Fibroblast of lung (primary cell): ENCODE results near the gene SLC51B. TPM values are rescaled to one million over a fixed set of nuclear protein-coding genes. Genes with fewer than 3 reads are reported as not detected.

Source experiments
- DNase-seq, 2 donors: peaks; one replicate each; pipeline versions ENCODE4 v3.0.0 to v3.0.0-alpha.2; 2010; ENCODE audit warnings: low read depth in 2 of 2
- H2AFZ ChIP-seq: 2 replicates; pipeline ENCODE4 v1.5.1; 2012; ENCODE audit warnings: low read length, control low read depth, inconsistent platforms
- H3K27ac ChIP-seq: 2 replicates; pipeline ENCODE4 v1.5.1; 2011; ENCODE audit warnings: low read length, control low read depth; ENCODE audit not compliant: insufficient read depth
- H3K27me3 ChIP-seq: 2 replicates; pipeline ENCODE4 v1.5.1; 2011; ENCODE audit warnings: mild to moderate bottlenecking, low read length; ENCODE audit not compliant: control insufficient read depth, insufficient read depth
- H3K36me3 ChIP-seq: 2 replicates; pipeline ENCODE4 v1.5.1; 2011; ENCODE audit warnings: low read length; ENCODE audit not compliant: control insufficient read depth, insufficient read depth
- H3K4me1 ChIP-seq: 2 replicates; pipeline ENCODE4 v1.5.1; 2011; ENCODE audit warnings: low read length; ENCODE audit not compliant: control insufficient read depth, insufficient read depth; ENCODE audit errors: extremely low read depth
- H3K4me2 ChIP-seq: 2 replicates; pipeline ENCODE4 v1.5.1; 2011; ENCODE audit warnings: low read length, control low read depth; ENCODE audit not compliant: insufficient read depth; ENCODE audit errors: extremely low read depth
- H3K4me3 ChIP-seq, 4 experiments: fragments of 200-600 bp in 1 of 4; sonication (generic) in 1 of 4; replicated peaks in 1 of 4; 2 replicates each; pipeline ENCODE4 v1.5.1; 2011 to 2016; ENCODE audit warnings: low read length in 4 of 4, low read depth in 3 of 4, mild to moderate bottlenecking in 3 of 4, control low read depth in 2 of 4, inconsistent platforms in 1 of 4, mixed read lengths in 1 of 4; ENCODE audit not compliant: insufficient read depth in 1 of 4; ENCODE audit errors: control extremely low read depth in 1 of 4
- H3K79me2 ChIP-seq: 2 replicates; pipeline ENCODE4 v1.5.1; 2012; ENCODE audit warnings: mild to moderate bottlenecking, low read length, inconsistent platforms; ENCODE audit not compliant: control insufficient read depth, insufficient read depth
- H3K9ac ChIP-seq: 2 replicates; pipeline ENCODE4 v1.5.1; 2011; ENCODE audit warnings: mild to moderate bottlenecking, low read length, control low read depth; ENCODE audit not compliant: insufficient read depth
- H3K9me3 ChIP-seq: 2 replicates; pipeline ENCODE4 v1.5.1; 2012; ENCODE audit warnings: low read depth, low read length; ENCODE audit not compliant: control insufficient read depth, insufficient read depth
- H4K20me1 ChIP-seq: 2 replicates; pipeline ENCODE4 v1.5.1; 2011; ENCODE audit warnings: low read length; ENCODE audit not compliant: control insufficient read depth, insufficient read depth; ENCODE audit errors: extremely low read depth
- CTCF ChIP-seq, 2 donors: IDR thresholded peaks in 1 of 2; conservative IDR thresholded peaks in 1 of 2; 1 replicate in 1 of 2; 2 replicates in 1 of 2; pipeline ENCODE4 v1.5.1; 2011 to 2012; ENCODE audit warnings: low read length in 2 of 2, control low read depth in 1 of 2, inconsistent platforms in 1 of 2, low read depth in 1 of 2, mild to moderate bottlenecking in 1 of 2
- EZH2 ChIP-seq: IDR thresholded peaks from 2 replicates; pipeline ENCODE4 v1.5.1; 2012; ENCODE audit warnings: low read length, control low read depth, mild to moderate bottlenecking; ENCODE audit errors: missing control alignments
- polyA plus RNA-seq, 2 donors: library from polyadenylated mRNA; depleted of rRNA in 1 of 2; stranded (reverse) in 1 of 2; unstranded in 1 of 2; fragments of >200 nt; gene quantifications; 2 replicates each; pipeline ENCODE4 v1.2.1, GENCODE V29; 2011 to 2012; ENCODE audit warnings: missing spikeins in 1 of 2
- total RNA-seq: library from RNA; depleted of rRNA; stranded (reverse); fragments of >200 nt; gene quantifications from 2 replicates; pipeline ENCODE4 v1.2.1, GENCODE V29; 2014

Gene SLC51B
- total and polyA plus RNA-seq, 2 donors (not counting 1 experiment from before 2014, with no cell fraction given): 0.66 to 0.98 TPM

GRCh38 chr15:65058394-65059368 is 13.5 kb downstream of the SLC51B start:
- peaks cover 2% of the 10 kb centered on the region for H3K36me3 ChIP-seq

GRCh38 chr15:65059369-65059750 is 14.2 kb downstream of the SLC51B start:
- Histone ChIP-seq H3K27me3 (no peaks in the 10 kb centered on the region), H3K9ac (no peak overlapping the region), H3K27ac (no peak overlapping the region), H3K79me2 (no peaks in the 10 kb centered on the region), H3K4me2 (no peak overlapping the region), H3K36me3 (peaks cover 2% of the 10 kb centered on the region), H2AFZ (no peak overlapping the region), H3K4me1 (peaks cover 19% of the 10 kb centered on the region), H3K9me3 (no peaks in the 10 kb centered on the region), H3K4me3 (no peak overlapping the region), H4K20me1 (no peaks in the 10 kb centered on the region)
- TF ChIP-seq CTCF (conservative IDR thresholded peaks at IDR 0.05 in 1 of 2, IDR thresholded peaks at IDR 0.05 in 1 of 2; ENCODE audit: low read depth in 1 of 2, low read length in 2 of 2) (no peak), EZH2 (no peak)
- DNase-seq: no peak

More at GRCh38 chr15:65058394-65059368, 13.5 kb downstream of the SLC51B start:
- no peak overlapping the region for H3K27ac ChIP-seq
- DNase-seq: no peak
- no peak overlapping the region for H2AFZ ChIP-seq
- no peak overlapping the region for H3K9ac ChIP-seq
- peaks cover 19% of the 10 kb centered on the region for H3K4me1 ChIP-seq
- H3K27me3 ChIP-seq: no peaks in the 10 kb centered on the region
- no peak overlapping the region for H3K4me2 ChIP-seq
- no peaks in the 10 kb centered on the region for H4K20me1 ChIP-seq
- TF ChIP-seq EZH2 (no peak), CTCF (conservative IDR thresholded peaks at IDR 0.05 in 1 of 2, IDR thresholded peaks at IDR 0.05 in 1 of 2; ENCODE audit: low read depth in 1 of 2, low read length in 2 of 2) (no peak)
- H3K9me3 ChIP-seq: no peaks in the 10 kb centered on the region
- no peak overlapping the region for H3K4me3 ChIP-seq
- no peaks in the 10 kb centered on the region for H3K79me2 ChIP-seq

- Histone ChIP-seq H3K9ac (no peak overlapping the region), H3K4me1 (peaks cover 13% of the 10 kb centered on the region), H3K4me2 (no peak overlapping the region), H3K27me3 (peaks cover 2% of the 10 kb centered on the region), H3K9me3 (no peaks in the 10 kb centered on the region), H4K20me1 (no peaks in the 10 kb centered on the region), H3K27ac (no peak overlapping the region), H3K79me2 (no peaks in the 10 kb centered on the region), H3K36me3 (no peaks in the 10 kb centered on the region), H2AFZ (no peak overlapping the region), H3K4me3 (no peak overlapping the region)
- TF ChIP-seq EZH2: no peak
- no peak for TF ChIP-seq CTCF (conservative IDR thresholded peaks at IDR 0.05 in 1 of 2, IDR thresholded peaks at IDR 0.05 in 1 of 2; ENCODE audit: low read depth in 1 of 2, low read length in 2 of 2)
- DNase-seq: no peak
These were observed 14.9 kb downstream of the SLC51B start for GRCh38 chr15:65059931-65060596.
